Uterus (tissue), 2 donors: ENCODE data around the gene CREB3L1.

ENCODE experiments used
- CTCF ChIP-seq, 4 experiments: fragments of 200-600 bp in 2 of 4; fragments of 450-650 bp in 2 of 4; sonication (generic) in 2 of 4; IDR thresholded peaks; one replicate each; pipeline ENCODE4 v1.5.1; 2016 to 2019; ENCODE audit warnings: antibody characterized with exemption in 4 of 4, mild to moderate bottlenecking in 2 of 4, moderate library complexity in 1 of 4
- POLR2A ChIP-seq, 2 donors: fragments of 450-650 bp; IDR thresholded peaks; one replicate each; pipeline ENCODE4 v1.6.1; 2016; ENCODE audit warnings: antibody characterized with exemption in 2 of 2, mild to moderate bottlenecking in 1 of 2, moderate library complexity in 1 of 2

GRCh38 chr11:46348566-46349401 lies 71.3 kb downstream of the CREB3L1 start:
- no peak for TF ChIP-seq CTCF (IDR thresholded peaks at IDR 0.05)
- TF ChIP-seq POLR2A (IDR thresholded peaks at IDR 0.05): no peak
